H9 (cell line): ENCODE measurements around the gene GM2A. TPM values are rescaled to one million over a fixed set of nuclear protein-coding genes. Genes with fewer than 3 reads are reported as not detected.

ENCODE experiments used
- DNase-seq: peaks from one replicate; pipeline ENCODE4 v3.0.0-alpha.2; 2017
- H2AFZ ChIP-seq: one replicate; pipeline ENCODE4 v1.6.1; 2013; ENCODE audit warnings: mild to moderate bottlenecking, low read length, control low read depth, moderate library complexity
- H2AK5ac ChIP-seq: 2 replicates; pipeline ENCODE4 v1.6.1; 2013; ENCODE audit warnings: low read length, control low read depth, mixed read lengths; ENCODE audit not compliant: insufficient read length
- H2BK120ac ChIP-seq: one replicate; pipeline ENCODE4 v1.6.1; 2013; ENCODE audit warnings: low read depth, mild to moderate bottlenecking, low read length, control low read depth, inconsistent platforms; ENCODE audit not compliant: poor library complexity, severe bottlenecking
- H2BK12ac ChIP-seq: 2 replicates; pipeline ENCODE4 v1.6.1; 2013; ENCODE audit warnings: low read length, control low read depth, mixed read lengths, low read depth; ENCODE audit not compliant: insufficient read length
- H2BK15ac ChIP-seq: 2 replicates; pipeline ENCODE4 v1.6.1; 2013; ENCODE audit warnings: low read depth, low read length, control low read depth
- H2BK20ac ChIP-seq: one replicate; pipeline ENCODE4 v1.6.1; 2013; ENCODE audit warnings: low read depth, mild to moderate bottlenecking, low read length, control low read depth, inconsistent platforms; ENCODE audit not compliant: poor library complexity, severe bottlenecking
- H2BK5ac ChIP-seq: 2 replicates; pipeline ENCODE4 v1.6.1; 2013; ENCODE audit warnings: low read length, control low read depth, mixed read lengths; ENCODE audit not compliant: insufficient read length
- H3K14ac ChIP-seq: 2 replicates; pipeline ENCODE4 v1.6.1; 2013; ENCODE audit warnings: low read length, control low read depth; ENCODE audit not compliant: insufficient read depth
- H3K18ac ChIP-seq: 2 replicates; pipeline ENCODE4 v1.6.1; 2013; ENCODE audit warnings: low read depth, mild to moderate bottlenecking, mixed read lengths, low read length, control low read depth; ENCODE audit not compliant: insufficient read length
- H3K23ac ChIP-seq: 2 replicates; pipeline ENCODE4 v1.6.1; 2013; ENCODE audit warnings: low read length, control low read depth, mixed read lengths, low read depth; ENCODE audit not compliant: insufficient read length
- H3K23me2 ChIP-seq: 2 replicates; pipeline ENCODE4 v1.6.1; 2013; ENCODE audit warnings: low read depth, mild to moderate bottlenecking, mixed read lengths, low read length, control low read depth; ENCODE audit not compliant: insufficient read length, poor library complexity, severe bottlenecking
- H3K27ac ChIP-seq: 2 replicates; pipeline ENCODE4 v1.5.1; 2013; ENCODE audit warnings: low read length, control low read depth, mixed read lengths, low read depth; ENCODE audit not compliant: insufficient read length
- H3K27me3 ChIP-seq: 2 replicates; pipeline ENCODE4 v1.6.1; 2013; ENCODE audit warnings: low read length, control low read depth, inconsistent platforms; ENCODE audit not compliant: insufficient read depth
- H3K4ac ChIP-seq: 2 replicates; pipeline ENCODE4 v1.6.1; 2013; ENCODE audit warnings: low read depth, mild to moderate bottlenecking, control low read depth, inconsistent platforms, low read length, moderate library complexity
- H3K4me1 ChIP-seq: 2 replicates; pipeline ENCODE4 v1.6.1; 2013; ENCODE audit warnings: low read length, control low read depth, inconsistent platforms; ENCODE audit not compliant: insufficient read depth
- H3K4me2 ChIP-seq: 2 replicates; pipeline ENCODE4 v1.6.1; 2013; ENCODE audit warnings: low read length, control low read depth, mixed read lengths; ENCODE audit not compliant: insufficient read length, insufficient read depth
- H3K56ac ChIP-seq: 2 replicates; pipeline ENCODE4 v1.6.1; 2013; ENCODE audit warnings: low read depth, mild to moderate bottlenecking, mixed read lengths, low read length, control low read depth; ENCODE audit not compliant: insufficient read length
- H3K79me1 ChIP-seq: 2 replicates; pipeline ENCODE4 v1.6.1; 2013; ENCODE audit warnings: low read depth, mild to moderate bottlenecking, moderate library complexity, low read length, control low read depth, inconsistent platforms; ENCODE audit not compliant: insufficient read depth, poor library complexity, severe bottlenecking
- H3K79me2 ChIP-seq: 2 replicates; pipeline ENCODE4 v1.6.1; 2013; ENCODE audit warnings: low read length, control low read depth, inconsistent platforms; ENCODE audit not compliant: insufficient read depth
- H3K9ac ChIP-seq: 2 replicates; pipeline ENCODE4 v1.6.1; 2013; ENCODE audit warnings: low read length, control low read depth, mixed read lengths; ENCODE audit not compliant: insufficient read length; ENCODE audit errors: extremely low read depth
- H3K9me3 ChIP-seq: one replicate; pipeline ENCODE4 v1.6.1; 2013; ENCODE audit warnings: low read depth, low read length, inconsistent platforms; ENCODE audit not compliant: control insufficient read depth
- H3T11ph ChIP-seq: one replicate; pipeline ENCODE4 v1.6.1; 2013; ENCODE audit warnings: mild to moderate bottlenecking, low read length, control low read depth, inconsistent platforms
- H4K20me1 ChIP-seq: one replicate; pipeline ENCODE4 v1.6.1; 2013; ENCODE audit not compliant: control insufficient read depth, insufficient read length, insufficient read depth
- H4K5ac ChIP-seq: 2 replicates; pipeline ENCODE4 v1.6.1; 2013; ENCODE audit warnings: low read depth, mild to moderate bottlenecking, mixed read lengths, low read length, control low read depth; ENCODE audit not compliant: insufficient read length
- H4K8ac ChIP-seq: replicated peaks from 2 replicates; pipeline ENCODE4 v1.6.1; 2013; ENCODE audit warnings: low read length, control low read depth, mixed read lengths, low read depth; ENCODE audit not compliant: insufficient read length
- H4K91ac ChIP-seq: 2 replicates; pipeline ENCODE4 v1.6.1; 2013; ENCODE audit warnings: low read depth, mild to moderate bottlenecking, moderate library complexity, mixed read lengths, low read length, control low read depth; ENCODE audit not compliant: insufficient read length
- H3K27ac Mint-ChIP-seq, 3 experiments: 2 replicates in 2 of 3; 3 replicates in 1 of 3; pipeline ENCODE4 v1.8.0; 2020 to 2021; ENCODE audit warnings: mixed read lengths in 3 of 3, mild to moderate bottlenecking in 1 of 3, moderate library complexity in 1 of 3
- H3K27me3 Mint-ChIP-seq: 2 replicates; pipeline ENCODE4 v1.8.0; 2021; ENCODE audit warnings: low read depth, mild to moderate bottlenecking, moderate library complexity, mixed read lengths
- H3K36me3 Mint-ChIP-seq, 3 experiments: 2 replicates in 2 of 3; 3 replicates in 1 of 3; pipeline ENCODE4 v1.8.0; 2020 to 2021; ENCODE audit warnings: low read depth in 3 of 3, mixed read lengths in 3 of 3; ENCODE audit not compliant: insufficient read depth in 1 of 3
- H3K4me1 Mint-ChIP-seq, 2 experiments: 2 replicates each; pipeline ENCODE4 v1.8.0; 2020; ENCODE audit warnings: mixed read lengths in 2 of 2
- H3K4me3 Mint-ChIP-seq, 2 experiments: 2 replicates in 1 of 2; 3 replicates in 1 of 2; pipeline ENCODE4 v1.8.0; 2020 to 2021; ENCODE audit warnings: mild to moderate bottlenecking in 2 of 2, mixed read lengths in 2 of 2, moderate library complexity in 1 of 2
- H3K9me3 Mint-ChIP-seq, 2 experiments: 2 replicates in 1 of 2; 3 replicates in 1 of 2; pipeline ENCODE4 v1.8.0; 2020; ENCODE audit warnings: mild to moderate bottlenecking in 2 of 2, mixed read lengths in 2 of 2, moderate library complexity in 1 of 2
- CTCF ChIP-seq: fragments of 200-600 bp; sonication (generic); conservative IDR thresholded peaks from 3 replicates; pipeline ENCODE4 v1.8.0; 2021; ENCODE audit warnings: antibody characterized with exemption, mild to moderate bottlenecking
- WGBS: extraction: QIAGEN DNeasy Blood & Tissue Kit; methylation state at CpG from one replicate; pipeline ENCODE4 v1.1.7; 2013; ENCODE audit warnings: missing lambda C conversion rate, low lambda C conversion rate, mixed read lengths; ENCODE audit not compliant: insufficient read length; ENCODE audit errors: extremely low coverage; 5-methylcytosine and 5-hydroxymethylcytosine counted together
- total RNA-seq: library from RNA; stranded (reverse); gene quantifications from 2 replicates; pipeline ENCODE4 v1.2.1, GENCODE V29; 2021

The GM2A gene
- total RNA-seq, 1 experiment from 2014 or later, result 27.8 TPM

- Histone ChIP-seq H3K4ac (no peak overlapping the region), H3K27ac (no peak overlapping the region), H3K23me2 (no peaks in the 10 kb centered on the region), H3K56ac (no peak overlapping the region), H3K79me2 (no peaks in the 10 kb centered on the region), H4K5ac (no peak overlapping the region), H4K91ac (no peak overlapping the region), H4K20me1 (no peaks in the 10 kb centered on the region), H3K23ac (no peak overlapping the region), H2BK12ac (no peak overlapping the region), H3K18ac (no peak overlapping the region), H2BK20ac (no peak overlapping the region), H3K14ac (no peak overlapping the region), H3K9me3 (no peaks in the 10 kb centered on the region), H3T11ph (no peak overlapping the region), H2AK5ac (no peak overlapping the region), H4K8ac (no peak overlapping the region), H3K27me3 (no peaks in the 10 kb centered on the region), H2BK5ac (no peak overlapping the region), H3K4me2 (no peak overlapping the region), H3K9ac (no peak overlapping the region), H3K79me1 (no peaks in the 10 kb centered on the region), H2BK15ac (no peak overlapping the region), H2AFZ (no peak overlapping the region), H3K4me1 (no peaks in the 10 kb centered on the region), H2BK120ac (no peak overlapping the region)
- no CpG with 5 or more reads among the region's 1 CpG for WGBS
- no peak for TF ChIP-seq CTCF
- H3K4me3 Mint-ChIP-seq, result no peak overlapping the region
- H3K9me3 Mint-ChIP-seq, result no peaks in the 10 kb centered on the region
- DNase-seq, result no peak
- H3K36me3 Mint-ChIP-seq, result peaks cover 11 to 25% (median 15%) of the 10 kb centered on the region in 3 experiments; a peak in 6 of 7 replicates
- peaks cover 0 to 2% of the 10 kb centered on the region in 2 experiments; a peak in 1 of 4 replicates for H3K4me1 Mint-ChIP-seq
- peaks cover 1% of the 10 kb centered on the region; the same call in 1 of the 2 replicates for H3K27me3 Mint-ChIP-seq
- H3K27ac Mint-ChIP-seq, result no peak overlapping the region
These were observed 17.6 kb downstream of the GM2A start for GRCh38 chr5:151270599-151270998.
